Measurements from ENCODE around the gene OR1M1. TPM values are rescaled to one million over a fixed set of nuclear protein-coding genes. Genes with fewer than 3 reads are reported as not detected.
A peak's percentile ranks its signal among the peaks of the same experiment; 100 is the strongest.

The OR1M1 gene
- total and polyA plus RNA-seq, 9 of the 15 experiments (the other 6 are each of a cell fraction or from before 2014, with no cell fraction given), result not detected

DNA sequence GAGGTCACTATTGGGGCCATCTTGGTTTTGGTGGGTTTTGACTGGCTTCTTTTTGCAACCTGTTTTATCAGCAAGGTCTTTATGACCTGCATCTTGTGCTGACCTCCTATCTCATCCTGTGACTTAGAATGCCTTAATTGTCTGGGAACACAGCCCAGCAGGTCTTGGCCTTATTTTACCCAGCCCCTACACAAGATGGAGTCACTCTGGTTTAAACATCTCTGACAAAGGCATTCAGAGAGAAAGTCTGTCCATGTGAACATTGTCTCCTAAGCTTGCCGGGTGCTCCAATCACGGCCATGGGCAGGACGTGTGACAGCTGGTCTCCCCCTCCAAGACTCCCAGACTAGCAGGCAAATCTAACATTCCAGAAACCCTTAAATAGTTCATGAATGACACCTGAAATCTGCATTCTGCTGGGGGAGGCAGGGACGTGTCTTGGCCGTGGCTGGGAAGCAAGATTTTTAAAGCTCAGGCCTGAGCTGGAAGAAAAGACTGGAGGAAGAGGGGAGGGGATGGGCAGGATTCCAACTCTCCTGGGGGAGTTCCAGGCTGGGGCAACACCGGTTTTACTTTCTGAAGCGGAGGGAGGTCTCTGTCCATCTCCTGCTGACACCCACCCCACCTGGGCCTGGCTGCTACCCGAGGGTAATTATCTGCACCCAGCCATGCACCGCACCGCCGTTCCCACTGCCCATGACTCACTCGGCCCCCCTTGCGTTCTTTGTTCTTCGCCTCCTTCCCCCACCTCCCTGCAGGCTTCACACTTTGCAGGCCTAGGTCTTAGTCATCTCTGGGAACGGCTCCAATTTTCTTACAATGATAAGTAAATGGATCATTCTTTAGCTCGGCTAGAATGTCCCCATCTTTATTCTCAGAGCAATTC is 11.6 kb upstream of the OR1M1 start (continued):
- peak; percentile 67; the same call in 1 of the 2 replicates for TF ChIP-seq CREM (IDR thresholded peaks at IDR 0.05; ENCODE audit: low read depth)
- peak; percentile 67; the same call in 1 of the 2 replicates for TF ChIP-seq MYC (IDR thresholded peaks at IDR 0.05; ENCODE audit: low read depth, low read length)
- TF ChIP-seq MYC (CRISPR knock-in tag; IDR thresholded peaks at IDR 0.05; ENCODE audit: borderline replicate concordance, low read depth), result no peak
- peak; percentile 30; the same call in 1 of the 2 replicates for TF ChIP-seq DMBX1 (CRISPR knock-in tag; IDR thresholded peaks at IDR 0.05; ENCODE audit: borderline replicate concordance)
- TF ChIP-seq JUN (IDR thresholded peaks at IDR 0.05; ENCODE audit: borderline replicate concordance, low read depth, low read length), result peak; percentile 99
- no peak for TF ChIP-seq JUN (CRISPR knock-in tag; IDR thresholded peaks at IDR 0.05; ENCODE audit: borderline replicate concordance)
- TF ChIP-seq ZNF274 (IDR thresholded peaks at IDR 0.05; ENCODE audit: borderline replicate concordance, low read depth, low read length), result no peak
- TF ChIP-seq TRIM28 (IDR thresholded peaks at IDR 0.05), result peak; percentile 53; the same call in 1 of the 2 replicates
- TF ChIP-seq, protein P1, sequence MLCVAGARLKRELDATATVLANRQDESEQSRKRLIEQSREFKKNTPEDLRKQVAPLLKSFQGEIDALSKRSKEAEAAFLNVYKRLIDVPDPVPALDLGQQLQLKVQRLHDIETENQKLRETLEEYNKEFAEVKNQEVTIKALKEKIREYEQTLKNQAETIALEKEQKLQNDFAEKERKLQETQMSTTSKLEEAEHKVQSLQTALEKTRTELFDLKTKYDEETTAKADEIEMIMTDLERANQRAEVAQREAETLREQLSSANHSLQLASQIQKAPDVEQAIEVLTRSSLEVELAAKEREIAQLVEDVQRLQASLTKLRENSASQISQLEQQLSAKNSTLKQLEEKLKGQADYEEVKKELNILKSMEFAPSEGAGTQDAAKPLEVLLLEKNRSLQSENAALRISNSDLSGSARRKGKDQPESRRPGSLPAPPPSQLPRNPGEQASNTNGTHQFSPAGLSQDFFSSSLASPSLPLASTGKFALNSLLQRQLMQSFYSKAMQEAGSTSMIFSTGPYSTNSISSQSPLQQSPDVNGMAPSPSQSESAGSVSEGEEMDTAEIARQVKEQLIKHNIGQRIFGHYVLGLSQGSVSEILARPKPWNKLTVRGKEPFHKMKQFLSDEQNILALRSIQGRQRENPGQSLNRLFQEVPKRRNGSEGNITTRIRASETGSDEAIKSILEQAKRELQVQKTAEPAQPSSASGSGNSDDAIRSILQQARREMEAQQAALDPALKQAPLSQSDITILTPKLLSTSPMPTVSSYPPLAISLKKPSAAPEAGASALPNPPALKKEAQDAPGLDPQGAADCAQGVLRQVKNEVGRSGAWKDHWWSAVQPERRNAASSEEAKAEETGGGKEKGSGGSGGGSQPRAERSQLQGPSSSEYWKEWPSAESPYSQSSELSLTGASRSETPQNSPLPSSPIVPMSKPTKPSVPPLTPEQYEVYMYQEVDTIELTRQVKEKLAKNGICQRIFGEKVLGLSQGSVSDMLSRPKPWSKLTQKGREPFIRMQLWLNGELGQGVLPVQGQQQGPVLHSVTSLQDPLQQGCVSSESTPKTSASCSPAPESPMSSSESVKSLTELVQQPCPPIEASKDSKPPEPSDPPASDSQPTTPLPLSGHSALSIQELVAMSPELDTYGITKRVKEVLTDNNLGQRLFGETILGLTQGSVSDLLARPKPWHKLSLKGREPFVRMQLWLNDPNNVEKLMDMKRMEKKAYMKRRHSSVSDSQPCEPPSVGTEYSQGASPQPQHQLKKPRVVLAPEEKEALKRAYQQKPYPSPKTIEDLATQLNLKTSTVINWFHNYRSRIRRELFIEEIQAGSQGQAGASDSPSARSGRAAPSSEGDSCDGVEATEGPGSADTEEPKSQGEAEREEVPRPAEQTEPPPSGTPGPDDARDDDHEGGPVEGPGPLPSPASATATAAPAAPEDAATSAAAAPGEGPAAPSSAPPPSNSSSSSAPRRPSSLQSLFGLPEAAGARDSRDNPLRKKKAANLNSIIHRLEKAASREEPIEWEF (CRISPR knock-in tag; IDR thresholded peaks at IDR 0.05), result no peak
- peak; percentile 97 for TF ChIP-seq ARID1B (IDR thresholded peaks at IDR 0.05)
- TF ChIP-seq CBX1 (IDR thresholded peaks at IDR 0.05; ENCODE audit: low read depth), result 0 out of 2 replicates have a peak, but pooled peaks have one; percentile 34
- TF ChIP-seq RUNX1 (IDR thresholded peaks at IDR 0.05; ENCODE audit: low read depth), result 0 out of 2 replicates have a peak, but pooled peaks have one; percentile 65
- peak in 1 of 2 experiments; percentile 77; a peak in 1 of 4 replicates for TF ChIP-seq HDAC1 (IDR thresholded peaks at IDR 0.05)
- peak; percentile 33; the same call in 1 of the 2 replicates for TF ChIP-seq PTRF (tag; IDR thresholded peaks at IDR 0.05)
- TF ChIP-seq RNF2 (IDR thresholded peaks at IDR 0.05), result 0 out of 2 replicates have a peak, but pooled peaks have one; percentile 25
- peak; percentile 55 for TF ChIP-seq C11orf30 (IDR thresholded peaks at IDR 0.05; ENCODE audit: low read depth)
- peak; percentile 12; the same call in 1 of the 2 replicates for TF ChIP-seq GATA2 (CRISPR knock-in tag; IDR thresholded peaks at IDR 0.05)
- TF ChIP-seq TAL1 (IDR thresholded peaks at IDR 0.05), result peak; percentile 74
- TF ChIP-seq JUNB (CRISPR knock-in tag; conservative IDR thresholded peaks at IDR 0.05), result peak; percentile 67; the same call in 1 of the 2 replicates
- TF ChIP-seq TCF7 (IDR thresholded peaks at IDR 0.05; ENCODE audit: borderline replicate concordance), result peak; percentile 85
- TF ChIP-seq NR2C1 (IDR thresholded peaks at IDR 0.05), result no peak
- peak; percentile 12; the same call in 1 of the 2 replicates for TF ChIP-seq NR2C1 (tag; IDR thresholded peaks at IDR 0.05)

Measured in K562 (cell line).